Lung microvascular endothelial cell (primary cell): ENCODE measurements around the gene TAGLN2. TPM values are rescaled to one million over a fixed set of nuclear protein-coding genes. Genes with fewer than 3 reads are reported as not detected.
"Not testable (repeated sequence)": the region's sequence is repeated elsewhere in the genome, so short reads cannot be mapped to it uniquely, and the experiment has no call there.

Source experiments
- DNase-seq, 2 donors: peaks; one replicate each; pipeline versions ENCODE4 v3.0.0 to v3.0.0-alpha.2; 2010; ENCODE audit warnings: low read depth in 2 of 2
- total RNA-seq: library from RNA; depleted of rRNA; stranded (reverse); fragments of >200 nt; gene quantifications from 2 replicates; pipeline ENCODE4 v1.2.1, GENCODE V29; 2014

Gene TAGLN2
- total RNA-seq, 1 donor from 2014 or later = 59.1 TPM

- peak in 1 of 2 donors; percentile 54 for DNase-seq
Observed at GRCh38 chr1:159921700-159922504, 3.4 kb downstream of the TAGLN2 start.

GRCh38 chr1:159921251-159921650 lies 4.1 kb downstream of the TAGLN2 start:
- DNase-seq = peak in 1 of 2 donors; percentile 49

GRCh38 chr1:159920651-159921050 lies 4.7 kb downstream of the TAGLN2 start:
- no peak for DNase-seq

- no peak for DNase-seq
Observed at GRCh38 chr1:159920202-159920601, 5.1 kb downstream of the TAGLN2 start.

GRCh38 chr1:159919236-159919865 lies 6.0 kb downstream of the TAGLN2 start:
- no peak for DNase-seq

- DNase-seq = no peak
Observed at GRCh38 chr1:159918352-159919200, 6.7 kb downstream of the TAGLN2 start.

GRCh38 chr1:159917533-159918351 lies 7.6 kb downstream of the TAGLN2 start:
- DNase-seq = no peak

- DNase-seq = peak; percentile 58 to 64
Observed at GRCh38 chr1:159916242-159917051, 8.9 kb downstream of the TAGLN2 start.

GRCh38 chr1:159915571-159916241 lies 9.6 kb downstream of the TAGLN2 start:
- DNase-seq = no peak

- DNase-seq = no peak
Observed at GRCh38 chr1:159914252-159915018, 10.9 kb downstream of the TAGLN2 start.

- DNase-seq = no peak
Observed at GRCh38 chr1:159913451-159914192, 11.7 kb downstream of the TAGLN2 start.

- peak in 1 of 2 donors; percentile 31 for DNase-seq
Observed at GRCh38 chr1:159911326-159912070, 13.8 kb downstream of the TAGLN2 start.

- DNase-seq = no peak
Observed at GRCh38 chr1:159908031-159908940, 17.0 kb downstream of the TAGLN2 start.

- no peak for DNase-seq
Observed at GRCh38 chr1:159906960-159907359, 18.3 kb downstream of the TAGLN2 start.

GRCh38 chr1:159904036-159904435 lies 21.3 kb downstream of the TAGLN2 start:
- not testable (repeated sequence) for DNase-seq

GRCh38 chr1:159902541-159902940 lies 22.8 kb downstream of the TAGLN2 start:
- DNase-seq = no peak
